HepG2 (cell line): ENCODE measurements around the gene ZACN. TPM values are rescaled to one million over a fixed set of nuclear protein-coding genes. Genes with fewer than 3 reads are reported as not detected.

ENCODE experiments used
- ATAC-seq: fragments of 200-7000 bp; cut with Tn5 transposase; 3 replicates; pipeline ENCODE4 v1.9.1; 2020; ENCODE audit warnings: mild to moderate bottlenecking, moderate library complexity
- BruUV-seq: library from RNA; stranded (reverse); fragments of 400-500 nt; replicated peaks from 2 replicates; lab custom pipeline; 2021; lab: Mats Ljungman, UMichigan
- CTCF ChIA-PET: fragments of 300-600 bp; formaldehyde crosslinking; extraction: SDS; loops from one replicate; lab custom pipeline; 2021; ENCODE audit warnings: low total read pairs, inconsistent platforms, low intra/inter-chr PET ratio; lab: Yijun Ruan, JAX
- POLR2A ChIA-PET: fragments of 350-600 bp; sonication (Branson Sonifier 250); formaldehyde crosslinking; loops from one replicate; lab custom pipeline; 2020; ENCODE audit warnings: antibody characterized with exemption, inconsistent platforms; lab: Yijun Ruan, JAX
- DNase-seq: peaks from one replicate; pipeline ENCODE4 v3.0.0-alpha.2; 2015; ENCODE audit warnings: low spot score
- FAIRE-seq: peaks from 3 replicates; lab custom pipeline; 2011; peaks lifted over from hg19 to GRCh38; lab: Jason Lieb, UNC
- H2AFZ ChIP-seq: one replicate; pipeline ENCODE4 v1.6.1; 2011; ENCODE audit warnings: low read length, inconsistent platforms
- H3K27ac ChIP-seq: fragments of 300-600 bp; 3 replicates; pipeline ENCODE4 v1.8.0; 2011; ENCODE audit warnings: mixed run types, mild to moderate bottlenecking, mixed read lengths, low read length, inconsistent platforms; ENCODE audit not compliant: insufficient read depth; ENCODE audit errors: extremely low read length
- H3K27me3 ChIP-seq, 2 experiments: fragments of 200-600 bp in 1 of 2; 2 replicates in 1 of 2; 3 replicates in 1 of 2; pipeline versions ENCODE4 v1.6.0 to v1.8.0; 2011; ENCODE audit warnings: low read length in 2 of 2, mild to moderate bottlenecking in 2 of 2, moderate library complexity in 2 of 2, inconsistent platforms in 1 of 2; ENCODE audit not compliant: insufficient read depth in 2 of 2, control insufficient read depth in 1 of 2
- H3K36me3 ChIP-seq, 2 experiments: fragments of 200-600 bp in 1 of 2; replicated peaks in 1 of 2; 2 replicates in 1 of 2; 3 replicates in 1 of 2; pipeline versions ENCODE4 v1.5.1 to v1.8.0; 2011; ENCODE audit warnings: low read length in 2 of 2, inconsistent platforms in 1 of 2; ENCODE audit not compliant: insufficient read depth in 2 of 2, control insufficient read depth in 1 of 2
- H3K4me1 ChIP-seq: 2 replicates; pipeline ENCODE4 v1.5.1; 2012; ENCODE audit warnings: low read length, inconsistent platforms; ENCODE audit not compliant: insufficient read depth
- H3K4me2 ChIP-seq: 2 replicates; pipeline ENCODE4 v1.6.0; 2011; ENCODE audit warnings: low read depth, low read length, inconsistent platforms
- H3K4me3 ChIP-seq, 3 experiments: fragments of 200-600 bp in 1 of 3; sonication (generic), shearing (Covaris generic) in 1 of 3; replicated peaks in 1 of 3; 2 replicates each; pipeline ENCODE4 v1.5.1; 2011 to 2016; ENCODE audit warnings: low read length in 3 of 3, inconsistent platforms in 2 of 3, low read depth in 2 of 3, mild to moderate bottlenecking in 2 of 3, control low read depth in 1 of 3, mixed read lengths in 1 of 3; ENCODE audit not compliant: insufficient read depth in 1 of 3
- H3K79me2 ChIP-seq: one replicate; pipeline ENCODE4 v1.6.1; 2011; ENCODE audit warnings: low read length, inconsistent platforms; ENCODE audit not compliant: insufficient read depth
- H3K9ac ChIP-seq: 2 replicates; pipeline ENCODE4 v1.6.0; 2011; ENCODE audit warnings: mild to moderate bottlenecking, low read depth, low read length, inconsistent platforms; ENCODE audit not compliant: insufficient read depth
- H3K9me3 ChIP-seq: 2 replicates; pipeline ENCODE4 v1.5.1; 2012; ENCODE audit warnings: mild to moderate bottlenecking, low read length
- H4K20me1 ChIP-seq: 2 replicates; pipeline ENCODE4 v1.6.0; 2011; ENCODE audit warnings: inconsistent platforms, mild to moderate bottlenecking, low read length, moderate library complexity; ENCODE audit not compliant: insufficient read depth
- HNRNPLL ChIP-seq: fragments of 200-400 bp; formaldehyde crosslinking; IDR thresholded peaks from 2 replicates; pipeline ENCODE4 v1.6.1; 2017; ENCODE audit warnings: mild to moderate bottlenecking, low read depth, low read length; ENCODE audit not compliant: poor library complexity, severe bottlenecking
- ZBTB7B ChIP-seq: sonication (generic); formaldehyde crosslinking; IDR thresholded peaks from 2 replicates; pipeline ENCODE4 v1.4.0; 2020; ENCODE audit warnings: missing genetic modification reagents
- WGBS: methylation state at CpG from one replicate; pipeline ENCODE4 v1.1.6; 2017; ENCODE audit warnings: low lambda C conversion rate; 5-methylcytosine and 5-hydroxymethylcytosine counted together
- in situ Hi-C: cut with HindIII; loops from 2 replicates; pipeline ENCODE4 v1.10.0; 2017; ENCODE audit warnings: low pct_unique_long_range_greater_than_20kb; ENCODE audit not compliant: extremely low pct_ligation_motif_present
- intact Hi-C: fragments of 100-400 bp; cut with micrococcal nuclease; formaldehyde crosslinking; loops from one replicate; pipeline ENCODE4 v1.10.0; 2022; ENCODE audit not compliant: unreplicated experiment
- polyA plus RNA-seq, 8 experiments: library from polyadenylated mRNA; depleted of rRNA in 3 of 8; stranded (reverse) in 7 of 8; unstranded in 1 of 8; fragments of >200 nt; fragmentation: Illumina TruSeq in 4 of 8; extraction: Trizol in 4 of 8; gene quantifications; 2 replicates each; pipeline versions ENCODE4 v1.2.1 to v1.2.3, GENCODE V29; 2011 to 2016; ENCODE audit warnings: low read depth in 4 of 8, missing spikeins in 1 of 8, mixed read lengths in 1 of 8; ENCODE audit not compliant: insufficient read depth in 1 of 8
- total RNA-seq, 5 experiments: library from RNA; depleted of rRNA; stranded (reverse); fragments of >200 nt; fragmentation: Illumina TruSeq; extraction: Trizol; gene quantifications; 2 replicates each; pipeline ENCODE4 v1.2.3, GENCODE V29; 2016; ENCODE audit warnings: low read depth in 1 of 5
- TF ChIP-seq, protein P1 (sequence below): sonication (generic); formaldehyde crosslinking; IDR thresholded peaks from 2 replicates; pipeline ENCODE4 v1.4.0; 2020; ENCODE audit warnings: mild to moderate bottlenecking, missing genetic modification reagents

The ZACN gene
- total and polyA plus RNA-seq, 2 of the 13 experiments (the other 11 are each of a cell fraction or from before 2014, with no cell fraction given) = 0.11 to 0.15 TPM

DNA sequence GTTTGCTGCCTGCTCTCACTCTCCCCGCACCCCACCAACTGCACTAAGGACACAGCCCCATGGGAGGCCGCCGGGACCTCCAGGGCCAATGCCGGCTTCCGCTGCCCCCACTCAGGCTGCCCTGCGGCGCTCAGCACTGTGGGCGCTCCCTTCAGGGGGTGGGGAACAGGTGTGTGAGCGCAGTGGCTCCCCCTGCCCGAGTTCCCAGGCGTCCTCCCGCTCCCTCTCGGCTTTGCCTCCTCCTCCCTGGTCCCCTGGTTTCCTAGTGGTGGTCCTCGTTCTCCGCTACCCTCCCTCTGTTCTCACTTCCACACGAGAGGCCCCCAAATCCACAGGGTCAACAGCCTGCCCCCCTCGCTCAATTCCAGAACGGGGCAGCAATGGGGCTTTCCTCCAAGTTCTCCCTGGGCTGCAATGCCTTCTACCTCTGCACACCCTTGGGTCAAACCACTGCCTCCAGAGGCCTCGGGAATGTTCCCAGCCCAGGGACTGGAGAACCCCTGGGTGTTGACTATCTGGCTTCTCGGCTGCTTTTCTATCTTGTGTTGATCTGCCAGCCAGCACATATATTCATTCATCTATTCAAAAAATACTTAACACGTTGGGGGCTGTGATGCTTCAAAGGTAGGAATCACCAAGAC lies 52.2 kb downstream of the ZACN start:
- peak overlapping the region; percentile 86 for H3K4me2 ChIP-seq
- 64% methylated on average over 21 of the region's 21 CpGs for WGBS
- TF ChIP-seq ZBTB7B (CRISPR knock-in tag) (0 out of 2 replicates have a peak, but pooled peaks have one; percentile 19), HNRNPLL (peak; percentile 8)
- TF ChIP-seq, protein P1, sequence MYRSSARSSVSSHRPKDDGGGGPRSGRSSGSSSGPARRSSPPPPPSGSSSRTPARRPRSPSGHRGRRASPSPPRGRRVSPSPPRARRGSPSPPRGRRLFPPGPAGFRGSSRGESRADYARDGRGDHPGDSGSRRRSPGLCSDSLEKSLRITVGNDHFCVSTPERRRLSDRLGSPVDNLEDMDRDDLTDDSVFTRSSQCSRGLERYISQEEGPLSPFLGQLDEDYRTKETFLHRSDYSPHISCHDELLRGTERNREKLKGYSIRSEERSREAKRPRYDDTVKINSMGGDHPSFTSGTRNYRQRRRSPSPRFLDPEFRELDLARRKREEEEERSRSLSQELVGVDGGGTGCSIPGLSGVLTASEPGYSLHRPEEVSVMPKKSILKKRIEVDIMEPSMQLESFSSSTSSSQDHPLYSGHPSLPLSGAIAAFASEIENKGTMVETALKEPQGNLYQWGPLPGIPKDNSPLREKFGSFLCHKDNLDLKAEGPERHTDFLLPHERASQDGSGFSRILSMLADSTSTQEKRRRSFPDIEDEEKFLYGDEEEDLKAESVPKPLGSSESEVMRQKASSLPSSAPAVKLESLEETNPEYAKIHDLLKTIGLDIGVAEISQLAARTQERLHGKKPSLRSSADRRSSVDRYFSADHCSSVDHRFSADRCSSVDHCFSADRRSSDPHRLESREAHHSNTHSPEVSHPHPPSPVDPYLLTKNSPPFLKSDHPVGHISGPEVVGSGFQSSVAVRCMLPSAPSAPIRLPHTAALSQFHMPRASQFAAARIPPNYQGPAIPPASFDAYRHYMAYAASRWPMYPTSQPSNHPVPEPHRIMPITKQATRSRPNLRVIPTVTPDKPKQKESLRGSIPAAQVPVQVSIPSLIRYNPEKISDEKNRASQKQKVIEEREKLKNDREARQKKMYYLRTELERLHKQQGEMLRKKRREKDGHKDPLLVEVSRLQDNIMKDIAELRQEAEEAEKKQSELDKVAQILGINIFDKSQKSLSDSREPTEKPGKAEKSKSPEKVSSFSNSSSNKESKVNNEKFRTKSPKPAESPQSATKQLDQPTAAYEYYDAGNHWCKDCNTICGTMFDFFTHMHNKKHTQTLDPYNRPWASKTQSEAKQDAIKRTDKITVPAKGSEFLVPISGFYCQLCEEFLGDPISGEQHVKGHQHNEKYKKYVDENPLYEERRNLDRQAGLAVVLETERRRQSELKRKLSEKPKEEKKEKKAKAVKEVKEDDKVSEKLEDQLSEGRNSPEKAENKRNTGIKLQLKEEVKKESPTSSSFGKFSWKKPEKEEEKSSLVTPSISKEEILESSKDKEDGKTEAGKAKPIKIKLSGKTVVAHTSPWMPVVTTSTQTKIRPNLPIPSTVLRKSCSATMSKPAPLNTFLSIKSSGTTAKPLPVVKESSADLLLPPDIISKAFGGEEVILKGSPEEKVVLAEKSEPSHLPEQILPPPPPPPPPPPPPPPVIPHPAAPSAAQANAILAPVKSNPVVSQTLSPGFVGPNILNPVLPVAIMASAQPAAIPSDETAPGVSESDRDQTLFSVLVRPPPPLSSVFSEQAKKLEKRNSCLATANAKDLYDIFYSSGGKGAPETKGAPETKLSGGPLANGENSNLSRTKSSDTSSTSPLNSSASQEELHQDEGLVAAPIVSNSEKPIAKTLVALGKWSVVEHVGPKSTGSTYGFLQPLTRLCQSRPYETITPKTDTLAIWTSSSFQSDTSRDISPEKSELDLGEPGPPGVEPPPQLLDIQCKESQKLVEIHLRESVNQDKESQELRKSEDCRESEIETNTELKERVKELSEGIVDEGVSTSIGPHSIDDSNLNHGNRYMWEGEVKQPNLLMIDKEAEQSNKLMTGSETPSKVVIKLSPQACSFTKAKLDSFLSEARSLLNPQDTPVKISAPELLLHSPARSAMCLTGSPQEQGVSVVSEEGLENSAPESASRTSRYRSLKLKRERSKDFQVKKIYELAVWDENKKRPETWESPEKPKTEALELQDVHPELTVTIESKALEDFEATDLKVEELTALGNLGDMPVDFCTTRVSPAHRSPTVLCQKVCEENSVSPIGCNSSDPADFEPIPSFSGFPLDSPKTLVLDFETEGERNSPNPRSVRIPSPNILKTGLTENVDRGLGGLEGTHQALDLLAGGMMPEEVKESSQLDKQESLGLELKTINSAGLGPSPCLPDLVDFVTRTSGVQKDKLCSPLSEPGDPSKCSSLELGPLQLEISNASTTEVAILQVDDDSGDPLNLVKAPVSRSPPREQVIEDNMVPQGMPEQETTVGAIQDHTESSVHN = no peak
- POLR2A ChIA-PET = interaction anchor here (0.6 to 1.1 kb wide), 2 partner anchors 9 to 137 kb away, joined by 3 to 4 read pairs; partner anchors contain the start of gene FOXJ1
- H3K27me3 ChIP-seq = no peaks in the 10 kb centered on the region; a peak in 2 of 5 replicates
- peaks cover 63% of the 10 kb centered on the region for H3K4me1 ChIP-seq
- BruUV-seq = no TSS peak
- H3K79me2 ChIP-seq = no peaks in the 10 kb centered on the region
- no peaks in the 10 kb centered on the region for H3K9me3 ChIP-seq
- intact Hi-C loops (no loop called here), in situ Hi-C loops (no loop called here)
- CTCF ChIA-PET = no interaction called here
- DNase-seq (no peak), FAIRE-seq (no peak), ATAC-seq (peak; percentile 40)
- no peak overlapping the region for H2AFZ ChIP-seq
- no peak overlapping the region for H3K9ac ChIP-seq
- H4K20me1 ChIP-seq = no peaks in the 10 kb centered on the region
- no peaks in the 10 kb centered on the region for H3K36me3 ChIP-seq
- no peak overlapping the region for H3K27ac ChIP-seq
- H3K4me3 ChIP-seq = peak overlapping the region in 1 of 3 experiments; percentile 68; a peak in 1 of 6 replicates
